ENCODE measurements around the gene SMYD1.

DNA sequence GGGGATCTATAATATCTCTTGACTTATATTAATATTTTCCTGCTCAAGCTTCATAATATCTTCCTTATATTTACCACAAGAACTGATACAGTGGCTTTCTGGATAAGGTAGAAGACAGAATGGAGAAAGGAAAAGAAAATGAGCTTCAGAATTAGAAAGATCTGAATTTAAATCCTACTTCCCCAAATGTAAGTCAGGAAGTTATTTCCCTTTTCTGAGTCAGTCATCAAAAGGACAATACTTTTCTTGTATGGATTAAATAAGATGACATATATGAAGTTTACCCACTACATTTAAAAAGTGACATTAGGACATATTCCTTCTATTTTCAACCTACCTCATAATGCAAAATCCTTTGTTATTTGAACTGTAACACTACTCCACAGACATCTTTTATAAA is 31.0 kb upstream of the SMYD1 start:
- TF ChIP-seq ZNF217 (IDR thresholded peaks at IDR 0.05), result no peak
- no peak for TF ChIP-seq CREB1 (IDR thresholded peaks at IDR 0.05; ENCODE audit: low read depth)
- no peak for TF ChIP-seq YY1 (IDR thresholded peaks at IDR 0.05; ENCODE audit: low read depth, low read length)
- TF ChIP-seq RFX5 (IDR thresholded peaks at IDR 0.05; ENCODE audit: low read depth, low read length), result no peak
- TF ChIP-seq, protein P1, sequence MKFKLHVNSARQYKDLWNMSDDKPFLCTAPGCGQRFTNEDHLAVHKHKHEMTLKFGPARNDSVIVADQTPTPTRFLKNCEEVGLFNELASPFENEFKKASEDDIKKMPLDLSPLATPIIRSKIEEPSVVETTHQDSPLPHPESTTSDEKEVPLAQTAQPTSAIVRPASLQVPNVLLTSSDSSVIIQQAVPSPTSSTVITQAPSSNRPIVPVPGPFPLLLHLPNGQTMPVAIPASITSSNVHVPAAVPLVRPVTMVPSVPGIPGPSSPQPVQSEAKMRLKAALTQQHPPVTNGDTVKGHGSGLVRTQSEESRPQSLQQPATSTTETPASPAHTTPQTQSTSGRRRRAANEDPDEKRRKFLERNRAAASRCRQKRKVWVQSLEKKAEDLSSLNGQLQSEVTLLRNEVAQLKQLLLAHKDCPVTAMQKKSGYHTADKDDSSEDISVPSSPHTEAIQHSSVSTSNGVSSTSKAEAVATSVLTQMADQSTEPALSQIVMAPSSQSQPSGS (IDR thresholded peaks at IDR 0.05; ENCODE audit: low read length), result no peak
- TF ChIP-seq, protein P2, sequence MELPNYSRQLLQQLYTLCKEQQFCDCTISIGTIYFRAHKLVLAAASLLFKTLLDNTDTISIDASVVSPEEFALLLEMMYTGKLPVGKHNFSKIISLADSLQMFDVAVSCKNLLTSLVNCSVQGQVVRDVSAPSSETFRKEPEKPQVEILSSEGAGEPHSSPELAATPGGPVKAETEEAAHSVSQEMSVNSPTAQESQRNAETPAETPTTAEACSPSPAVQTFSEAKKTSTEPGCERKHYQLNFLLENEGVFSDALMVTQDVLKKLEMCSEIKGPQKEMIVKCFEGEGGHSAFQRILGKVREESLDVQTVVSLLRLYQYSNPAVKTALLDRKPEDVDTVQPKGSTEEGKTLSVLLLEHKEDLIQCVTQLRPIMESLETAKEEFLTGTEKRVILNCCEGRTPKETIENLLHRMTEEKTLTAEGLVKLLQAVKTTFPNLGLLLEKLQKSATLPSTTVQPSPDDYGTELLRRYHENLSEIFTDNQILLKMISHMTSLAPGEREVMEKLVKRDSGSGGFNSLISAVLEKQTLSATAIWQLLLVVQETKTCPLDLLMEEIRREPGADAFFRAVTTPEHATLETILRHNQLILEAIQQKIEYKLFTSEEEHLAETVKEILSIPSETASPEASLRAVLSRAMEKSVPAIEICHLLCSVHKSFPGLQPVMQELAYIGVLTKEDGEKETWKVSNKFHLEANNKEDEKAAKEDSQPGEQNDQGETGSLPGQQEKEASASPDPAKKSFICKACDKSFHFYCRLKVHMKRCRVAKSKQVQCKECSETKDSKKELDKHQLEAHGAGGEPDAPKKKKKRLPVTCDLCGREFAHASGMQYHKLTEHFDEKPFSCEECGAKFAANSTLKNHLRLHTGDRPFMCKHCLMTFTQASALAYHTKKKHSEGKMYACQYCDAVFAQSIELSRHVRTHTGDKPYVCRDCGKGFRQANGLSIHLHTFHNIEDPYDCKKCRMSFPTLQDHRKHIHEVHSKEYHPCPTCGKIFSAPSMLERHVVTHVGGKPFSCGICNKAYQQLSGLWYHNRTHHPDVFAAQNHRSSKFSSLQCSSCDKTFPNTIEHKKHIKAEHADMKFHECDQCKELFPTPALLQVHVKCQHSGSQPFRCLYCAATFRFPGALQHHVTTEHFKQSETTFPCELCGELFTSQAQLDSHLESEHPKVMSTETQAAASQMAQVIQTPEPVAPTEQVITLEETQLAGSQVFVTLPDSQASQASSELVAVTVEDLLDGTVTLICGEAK (IDR thresholded peaks at IDR 0.05; ENCODE audit: borderline replicate concordance), result no peak
- no peak for TF ChIP-seq TCF12 (IDR thresholded peaks at IDR 0.05; ENCODE audit: low read depth, low read length)
- no peak for TF ChIP-seq FOS (IDR thresholded peaks at IDR 0.05; ENCODE audit: borderline replicate concordance, extremely low read depth, insufficient read length)
- TF ChIP-seq, protein P3, sequence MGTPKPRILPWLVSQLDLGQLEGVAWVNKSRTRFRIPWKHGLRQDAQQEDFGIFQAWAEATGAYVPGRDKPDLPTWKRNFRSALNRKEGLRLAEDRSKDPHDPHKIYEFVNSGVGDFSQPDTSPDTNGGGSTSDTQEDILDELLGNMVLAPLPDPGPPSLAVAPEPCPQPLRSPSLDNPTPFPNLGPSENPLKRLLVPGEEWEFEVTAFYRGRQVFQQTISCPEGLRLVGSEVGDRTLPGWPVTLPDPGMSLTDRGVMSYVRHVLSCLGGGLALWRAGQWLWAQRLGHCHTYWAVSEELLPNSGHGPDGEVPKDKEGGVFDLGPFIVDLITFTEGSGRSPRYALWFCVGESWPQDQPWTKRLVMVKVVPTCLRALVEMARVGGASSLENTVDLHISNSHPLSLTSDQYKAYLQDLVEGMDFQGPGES (IDR thresholded peaks at IDR 0.05), result no peak
- no peak for TF ChIP-seq JUND (IDR thresholded peaks at IDR 0.05; ENCODE audit: low read depth, low read length)

All from GM12878 (cell line).